Effector CD8-positive, alpha-beta T cell (primary cell): ENCODE data around the gene CSNK1G3.

Experiments
- DNase-seq: peaks from one replicate; lab custom pipeline; 2025; lab: John Stamatoyannopoulos, UW

The CSNK1G3 gene

DNA sequence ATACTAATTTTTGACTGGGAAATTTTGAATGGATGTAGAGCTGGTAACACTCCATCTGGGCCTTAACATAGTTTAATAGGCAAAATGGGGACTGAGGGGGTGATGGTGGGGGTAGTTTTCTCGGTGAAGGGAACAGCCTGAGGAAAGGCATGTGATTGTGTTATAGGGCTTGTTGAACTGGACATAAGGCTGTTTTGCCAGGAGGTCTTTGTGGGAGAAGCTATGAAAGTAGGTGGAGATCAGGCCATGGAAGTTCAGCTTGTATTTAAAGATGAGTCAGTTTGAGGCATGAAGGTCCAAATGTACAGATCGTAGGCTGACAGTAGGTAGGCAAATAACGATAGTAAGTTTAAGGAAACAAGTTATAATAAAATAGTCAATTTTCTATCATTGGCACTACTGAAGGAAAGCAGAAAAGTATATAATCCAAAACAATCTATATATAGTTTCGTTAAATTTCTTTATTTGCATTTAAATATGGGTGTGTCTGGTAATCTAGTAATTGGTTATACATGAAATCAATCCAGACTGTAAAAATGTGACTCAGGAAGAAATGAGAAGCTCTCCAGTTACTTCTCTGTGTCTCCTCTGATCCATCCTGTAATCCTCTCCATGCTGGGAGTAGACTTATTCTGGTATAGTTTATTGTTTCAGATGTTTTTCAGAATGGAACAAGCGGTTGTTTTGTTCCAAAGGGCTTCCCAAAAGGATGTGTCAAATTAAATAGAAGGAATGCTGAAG is 2.8 kb downstream of the CSNK1G3 start:
- DNase-seq: no peak

DNA sequence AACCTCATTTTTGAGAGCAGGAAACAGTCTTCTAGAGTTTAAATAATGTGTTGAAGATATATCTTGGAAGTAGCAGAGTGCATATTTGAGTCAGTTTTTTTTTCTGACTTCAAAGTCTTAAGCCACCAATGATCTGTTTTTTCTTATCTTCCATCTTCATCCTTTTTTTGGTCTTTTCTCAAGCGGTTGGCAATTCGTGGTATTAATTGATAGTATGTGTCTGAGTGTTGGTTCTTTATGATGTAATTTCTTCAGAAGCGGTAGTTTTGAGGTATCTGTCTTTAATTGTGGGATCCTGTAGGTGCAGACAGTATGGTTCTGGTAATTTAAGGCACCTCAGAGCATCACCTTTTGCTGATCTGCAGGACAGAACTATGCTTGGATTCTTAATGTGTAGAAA is 3.9 kb downstream of the CSNK1G3 start:
- no peak for DNase-seq

DNA sequence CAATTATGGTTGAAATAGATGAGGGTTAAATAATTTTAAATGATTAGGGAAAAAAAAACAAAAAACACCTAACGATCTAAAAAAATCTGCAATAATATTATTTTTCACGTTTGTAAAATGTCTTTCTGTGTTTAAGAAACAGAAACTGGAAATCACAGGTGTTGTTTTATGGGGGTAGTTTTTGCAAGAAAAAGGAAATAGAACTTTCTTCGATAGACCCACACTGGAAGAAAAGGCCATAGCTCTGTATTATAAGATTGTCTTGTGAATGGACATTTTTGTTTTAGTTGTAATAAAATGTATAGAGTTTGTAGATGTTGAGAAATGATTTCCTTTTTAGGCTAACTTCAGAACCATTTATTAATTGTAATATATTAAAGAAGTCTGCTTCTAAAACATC is 5.5 kb downstream of the CSNK1G3 start:
- DNase-seq: no peak

DNA sequence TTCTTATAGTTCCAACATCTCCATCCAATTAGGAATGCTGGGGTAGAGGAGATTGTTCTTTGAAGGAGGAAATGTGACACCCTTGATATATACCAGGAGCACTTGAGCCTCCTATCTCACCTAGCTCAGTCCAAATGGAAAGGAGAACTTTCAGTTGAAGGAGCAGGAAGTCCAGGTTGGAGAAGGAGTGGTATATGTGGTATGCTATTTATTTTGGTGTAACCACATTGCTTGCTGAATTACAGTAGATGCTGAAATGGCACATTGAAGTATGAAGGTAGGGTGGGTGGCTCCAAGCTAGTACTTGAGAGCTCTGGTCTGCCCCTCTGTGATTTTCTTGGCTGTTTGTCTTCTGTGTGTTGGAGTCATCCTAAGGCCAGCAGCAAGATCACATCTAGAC is 6.1 kb downstream of the CSNK1G3 start:
- DNase-seq: no peak

DNA sequence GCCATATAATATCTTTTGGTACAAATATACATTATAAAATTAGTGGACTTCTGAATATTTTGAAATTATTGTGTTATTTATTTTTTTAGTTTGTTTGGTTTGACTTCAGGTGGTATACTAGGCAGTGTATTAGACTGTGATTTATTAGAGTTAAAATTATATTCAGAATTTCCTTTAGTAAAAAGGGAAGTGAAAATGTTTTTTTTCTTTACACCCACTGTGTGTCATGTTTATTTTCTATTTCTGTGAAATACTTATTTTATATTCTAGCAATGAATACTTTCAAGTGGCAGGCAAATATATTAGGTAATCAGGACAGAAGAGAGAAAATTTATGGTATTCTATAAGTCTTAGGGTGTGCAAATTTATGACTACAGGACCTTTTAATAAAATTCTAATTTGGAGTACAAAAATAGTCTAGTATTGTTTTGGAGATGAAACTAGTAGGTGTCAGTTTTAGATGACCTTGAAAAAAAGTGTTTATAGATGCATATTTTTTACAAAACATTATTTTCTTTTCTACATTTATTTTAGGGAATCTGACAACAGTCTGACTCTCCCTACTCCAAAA is 8.8 kb downstream of the CSNK1G3 start:
- DNase-seq: no peak

DNA sequence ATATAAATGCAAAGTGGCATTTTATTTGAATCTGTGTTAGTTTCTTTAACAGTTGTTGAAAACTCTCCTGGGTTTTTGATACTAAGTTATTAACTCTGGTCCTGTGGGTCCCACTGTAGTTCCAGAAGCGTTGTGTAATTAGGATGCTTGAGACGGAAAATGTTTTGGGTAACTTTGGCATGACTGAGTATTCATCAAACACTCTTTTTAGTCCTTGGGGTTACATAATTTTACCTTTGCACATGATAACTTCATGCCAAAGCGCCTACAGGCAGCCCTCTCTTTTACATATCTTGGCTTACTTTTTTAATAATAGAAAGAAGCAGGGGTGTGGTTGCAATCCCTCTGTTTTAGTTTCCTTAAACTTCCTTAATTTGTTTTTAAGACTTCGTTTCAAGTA is 12.2 kb downstream of the CSNK1G3 start:
- no peak for DNase-seq

DNA sequence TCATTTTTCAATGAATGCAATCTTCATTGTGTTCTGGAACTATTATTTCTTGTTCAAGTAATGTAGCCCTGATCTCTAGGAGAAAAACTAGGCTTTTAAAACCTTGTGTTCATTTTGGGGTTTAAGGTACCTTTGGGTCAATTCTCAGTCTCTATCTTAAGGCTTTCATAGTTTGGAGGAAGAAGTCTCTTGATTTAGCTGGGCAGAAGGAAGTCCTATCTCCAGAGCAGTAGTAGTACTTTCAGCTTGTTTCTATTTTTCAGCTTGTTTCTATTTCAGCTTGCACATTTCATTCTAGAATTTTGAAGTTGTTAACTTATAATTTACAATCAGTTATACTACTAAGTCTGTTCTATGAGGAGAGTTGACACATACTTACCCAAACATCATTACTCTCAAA is 15.2 kb downstream of the CSNK1G3 start:
- DNase-seq: no peak

DNA sequence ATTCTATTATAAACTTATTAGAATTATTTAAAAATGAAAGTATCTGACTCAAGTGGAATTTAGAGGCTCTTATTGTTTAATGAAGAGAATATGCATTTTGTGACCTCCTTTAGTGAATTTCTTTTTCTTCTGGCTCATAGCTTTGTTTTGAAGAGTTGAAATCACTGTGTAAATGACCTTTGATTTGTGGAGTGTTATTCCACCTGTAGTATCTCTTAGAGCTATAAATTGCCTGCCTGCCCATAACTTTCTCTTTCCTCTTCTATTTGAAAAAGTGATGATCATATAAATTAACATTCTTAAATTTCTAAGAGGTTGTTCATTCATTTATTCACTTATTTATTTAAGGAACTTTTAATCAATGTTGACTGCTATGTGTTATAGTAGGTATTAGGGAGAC is 16.1 kb downstream of the CSNK1G3 start:
- DNase-seq: no peak

DNA sequence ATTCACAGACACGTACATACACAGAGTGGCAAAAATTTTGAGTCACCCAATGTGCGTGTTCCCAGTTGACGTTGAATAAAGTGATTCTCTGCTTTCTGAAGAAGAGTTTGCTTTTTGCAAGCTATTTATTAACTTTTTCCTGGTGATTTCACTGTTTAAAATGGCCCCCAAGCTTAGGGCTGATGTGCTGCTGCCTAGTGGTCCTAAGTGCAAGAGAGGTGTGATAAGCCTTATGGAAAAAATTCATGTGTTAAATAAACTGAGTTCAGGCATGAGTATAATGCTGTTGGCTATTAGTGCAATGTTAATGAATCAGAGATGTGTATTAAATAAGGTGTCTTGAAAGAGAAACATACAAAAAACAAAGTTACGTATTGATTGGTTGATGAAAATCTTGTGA is 16.9 kb downstream of the CSNK1G3 start:
- DNase-seq: no peak

DNA sequence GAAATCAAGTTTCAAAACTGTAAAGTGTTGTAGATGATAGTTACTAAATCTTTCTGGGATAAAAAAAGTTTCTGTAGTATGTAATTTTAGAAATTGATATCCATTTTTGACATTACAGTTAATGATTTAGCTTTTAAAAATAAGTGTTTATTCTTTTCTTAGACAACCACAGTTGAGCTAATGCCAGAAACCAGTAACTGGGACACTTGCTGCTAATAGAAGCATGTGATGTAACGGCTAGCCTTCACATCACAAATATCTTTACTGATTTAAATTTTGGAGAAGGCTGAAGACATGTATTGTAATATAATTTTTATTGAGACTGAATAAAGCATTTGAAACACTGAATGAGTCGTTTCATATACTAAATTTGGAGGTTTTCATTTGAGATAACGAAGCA is 18.8 kb downstream of the CSNK1G3 start:
- DNase-seq: no peak

DNA sequence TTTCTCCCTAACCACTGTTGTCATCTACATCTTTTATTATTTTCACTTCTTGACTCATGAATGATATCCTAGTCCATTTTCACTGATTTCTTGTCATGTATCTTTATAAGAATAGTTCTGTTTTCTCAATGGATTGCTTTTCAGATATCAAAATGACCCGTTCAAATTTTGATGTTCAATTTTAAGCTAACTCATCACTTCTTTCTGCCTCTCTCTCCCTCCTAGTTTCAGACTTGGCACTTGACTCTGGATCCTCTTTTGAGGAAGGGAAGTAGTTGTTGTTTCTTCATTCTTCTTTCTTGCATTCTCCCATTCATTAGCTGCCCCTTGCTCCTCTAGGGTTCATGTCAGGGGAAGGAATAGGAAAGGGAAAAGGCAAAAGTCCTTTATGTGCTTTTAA is 23.7 kb downstream of the CSNK1G3 start:
- DNase-seq: no peak

DNA sequence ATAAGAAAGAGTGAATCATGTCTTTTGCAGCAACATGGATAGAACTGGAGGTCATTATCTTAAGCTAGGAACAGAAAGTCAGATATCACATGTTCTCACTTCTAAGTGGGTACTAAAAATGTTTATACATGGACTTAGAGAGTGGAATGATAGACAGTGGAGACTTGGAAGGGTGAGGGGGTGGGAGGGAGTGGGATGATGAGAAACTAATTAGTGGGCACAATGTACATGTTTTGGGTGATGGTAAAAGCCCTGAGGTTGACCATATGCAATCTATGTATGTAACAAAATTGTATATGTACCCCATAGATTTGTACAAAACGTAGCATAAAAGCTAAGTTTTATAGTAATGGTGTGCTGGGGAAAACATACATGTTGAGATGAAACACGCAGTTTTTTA is 25.3 kb downstream of the CSNK1G3 start:
- DNase-seq: no peak

DNA sequence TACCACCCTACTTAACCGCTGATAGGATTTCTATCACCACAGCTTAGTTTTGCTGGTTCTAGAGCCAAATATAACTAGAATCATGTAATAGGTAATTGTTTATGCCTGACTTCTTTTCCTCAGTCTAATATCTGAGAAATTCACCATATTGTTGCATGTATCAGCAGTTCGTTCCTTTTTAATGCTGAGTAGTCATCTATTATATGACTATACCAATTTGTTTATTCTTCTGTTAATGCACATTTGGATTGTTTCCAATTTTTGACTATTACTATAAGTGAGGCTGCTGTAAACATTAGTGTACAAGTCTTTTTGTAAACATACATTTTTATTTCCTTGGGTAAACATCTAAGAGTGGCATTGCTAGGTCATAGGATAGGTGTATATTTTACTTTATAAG is 25.9 kb downstream of the CSNK1G3 start:
- no peak for DNase-seq

DNA sequence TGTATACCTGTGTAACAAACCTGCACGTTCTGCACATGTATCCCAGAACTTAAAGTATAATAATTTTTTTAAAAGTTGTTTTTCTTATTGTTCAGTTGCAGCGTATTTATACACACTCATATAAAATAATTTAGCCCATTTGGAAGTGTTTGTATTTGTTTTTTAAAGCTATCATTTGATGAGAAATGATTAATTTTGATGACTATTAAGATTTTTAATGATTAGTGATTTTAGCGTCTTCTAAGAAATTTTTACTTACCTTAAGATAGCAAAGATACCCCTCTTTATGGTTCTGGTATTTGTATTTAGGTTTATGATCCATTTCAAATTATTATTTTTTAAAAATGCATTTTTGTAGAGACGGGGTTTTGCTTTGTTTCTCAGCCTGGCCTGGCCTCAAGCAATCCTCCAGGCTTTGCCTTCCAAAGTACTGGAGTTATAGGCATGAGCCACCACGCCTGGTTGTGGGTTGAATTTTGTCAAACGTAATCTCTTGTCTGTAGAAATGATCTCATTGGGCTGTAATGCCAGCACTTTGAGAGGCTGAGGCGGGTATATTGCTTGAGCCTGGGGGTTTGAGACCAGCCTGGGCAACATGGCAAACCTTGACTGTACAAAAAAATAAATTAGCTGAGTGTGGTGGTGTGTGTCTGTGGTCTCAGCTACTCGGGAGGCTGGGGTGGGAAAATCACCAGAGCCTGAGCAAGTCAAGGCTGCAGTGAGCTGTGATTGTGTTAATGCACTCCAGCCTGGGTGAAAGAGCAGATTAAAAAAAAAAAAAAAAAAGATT is 26.9 kb downstream of the CSNK1G3 start:
- no peak for DNase-seq

DNA sequence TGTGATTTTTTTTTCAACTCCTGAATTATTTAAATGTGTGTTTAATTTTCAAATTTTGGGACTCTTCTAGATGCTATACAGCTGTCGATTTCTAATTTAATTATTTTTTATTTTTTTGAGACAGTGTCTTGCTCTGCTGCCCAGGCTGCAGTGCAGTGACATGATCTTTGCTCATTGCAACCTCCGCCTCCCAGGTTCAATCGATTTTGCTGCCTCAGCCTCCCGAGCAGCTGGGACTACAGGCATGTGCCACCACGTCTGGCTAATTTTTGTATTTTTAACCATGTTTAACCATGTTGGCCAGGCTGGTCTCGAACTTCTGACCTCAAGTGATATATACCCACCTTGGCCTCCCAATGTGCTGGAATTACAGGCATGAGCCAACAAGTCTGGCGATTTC is 28.6 kb downstream of the CSNK1G3 start:
- no peak for DNase-seq

DNA sequence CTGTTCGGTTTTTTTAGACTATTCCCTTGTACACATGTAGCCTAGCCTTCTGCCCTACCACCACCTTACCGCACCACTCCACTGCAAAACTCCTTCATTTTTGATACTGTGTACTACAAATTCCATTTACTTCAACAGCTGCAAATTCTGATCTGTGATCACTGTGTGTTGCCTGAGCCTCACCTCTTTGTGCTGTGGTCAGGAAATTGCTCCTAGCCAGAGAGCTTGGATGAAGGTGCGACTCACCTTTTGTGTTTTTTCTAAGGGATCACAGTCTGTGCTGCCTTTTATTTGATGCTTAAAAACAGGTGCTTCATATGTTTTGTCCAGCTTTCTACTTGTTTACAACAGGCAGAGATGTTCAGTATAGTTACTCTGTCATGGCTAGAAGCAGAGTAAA is 31.5 kb downstream of the CSNK1G3 start:
- no peak for DNase-seq

DNA sequence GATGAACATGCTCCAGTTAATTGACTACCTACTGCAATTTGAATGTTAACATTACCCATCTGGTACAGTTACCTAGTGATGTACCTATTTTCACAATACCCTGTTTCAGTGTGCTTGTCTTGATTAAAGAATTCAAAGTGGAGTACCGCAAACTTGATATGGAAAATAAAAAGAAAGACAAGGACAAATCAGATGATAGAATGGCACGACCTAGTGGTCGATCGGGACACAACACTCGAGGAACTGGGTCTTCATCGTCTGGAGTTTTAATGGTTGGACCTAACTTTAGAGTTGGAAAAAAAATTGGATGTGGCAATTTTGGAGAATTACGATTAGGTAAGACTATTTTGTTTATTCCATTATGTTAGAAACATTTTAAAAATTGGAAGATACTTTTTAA is 33.5 kb downstream of the CSNK1G3 start:
- no peak for DNase-seq

DNA sequence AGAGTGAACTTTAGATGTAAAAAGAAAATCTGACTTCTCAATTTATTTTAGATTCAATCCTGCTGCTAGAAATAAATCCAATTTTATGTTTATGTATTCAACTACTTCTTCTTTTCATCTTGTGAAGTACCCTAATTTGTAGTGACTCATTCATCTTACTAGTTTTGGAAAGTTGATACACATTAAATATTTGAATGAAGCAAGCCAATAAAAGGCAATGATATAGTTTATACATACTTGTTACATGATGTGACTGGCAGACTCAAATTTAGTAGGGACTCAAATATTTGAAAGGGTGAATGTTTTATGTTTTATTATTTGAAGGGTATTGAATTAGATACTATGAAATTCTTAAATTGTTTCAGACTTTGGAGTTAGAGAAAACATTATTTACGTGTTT is 34.7 kb downstream of the CSNK1G3 start:
- DNase-seq: no peak

DNA sequence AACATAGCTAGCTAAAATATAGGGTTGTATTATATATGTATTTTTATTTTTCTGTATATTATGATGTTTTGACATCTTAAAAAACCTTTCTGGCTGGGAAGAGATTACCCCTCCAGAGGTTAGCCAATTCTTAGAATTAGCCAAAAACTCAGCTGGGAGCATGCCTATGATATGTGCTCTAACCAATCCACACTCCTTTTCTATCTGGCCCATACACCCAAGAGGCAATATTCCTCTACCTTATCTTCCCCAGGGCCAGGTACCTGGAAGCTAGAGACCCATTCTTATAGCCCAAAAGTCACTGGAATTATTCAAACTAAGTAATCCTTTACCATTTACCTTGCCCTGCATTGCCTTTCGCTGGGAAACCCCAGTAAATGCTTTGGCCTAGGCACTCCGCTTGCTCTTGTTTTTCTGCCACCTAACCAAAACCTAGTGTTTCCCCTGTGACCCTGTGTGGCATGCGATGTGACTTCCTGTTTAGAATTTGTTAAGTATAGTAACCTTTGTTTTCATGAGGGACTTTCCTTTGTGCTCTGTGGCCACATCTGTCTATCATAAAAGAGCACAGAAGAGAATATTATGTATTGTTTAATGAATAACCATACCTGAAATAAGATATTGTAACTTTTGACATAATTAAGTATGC is 37.4 kb downstream of the CSNK1G3 start:
- DNase-seq: peak; percentile 8

DNA sequence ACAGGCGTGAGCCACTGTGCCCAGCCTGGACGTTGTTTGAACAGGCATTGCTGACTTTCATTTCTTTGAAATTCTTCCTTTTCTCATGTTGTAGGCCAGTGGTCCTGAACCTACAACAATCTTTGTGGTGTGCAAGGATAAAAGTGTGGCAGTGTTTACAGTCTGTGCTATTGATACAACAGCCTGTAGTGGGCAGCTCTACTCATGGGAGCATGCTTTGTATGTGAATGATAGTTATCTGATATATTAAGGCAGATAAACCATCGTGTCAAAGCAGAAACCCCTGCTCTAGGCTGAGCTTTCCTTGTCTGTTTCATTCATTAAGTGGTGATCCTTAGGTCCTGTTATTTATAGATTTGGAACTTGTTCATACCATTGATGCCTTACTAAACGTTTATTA is 42.6 kb downstream of the CSNK1G3 start:
- DNase-seq: no peak

DNA sequence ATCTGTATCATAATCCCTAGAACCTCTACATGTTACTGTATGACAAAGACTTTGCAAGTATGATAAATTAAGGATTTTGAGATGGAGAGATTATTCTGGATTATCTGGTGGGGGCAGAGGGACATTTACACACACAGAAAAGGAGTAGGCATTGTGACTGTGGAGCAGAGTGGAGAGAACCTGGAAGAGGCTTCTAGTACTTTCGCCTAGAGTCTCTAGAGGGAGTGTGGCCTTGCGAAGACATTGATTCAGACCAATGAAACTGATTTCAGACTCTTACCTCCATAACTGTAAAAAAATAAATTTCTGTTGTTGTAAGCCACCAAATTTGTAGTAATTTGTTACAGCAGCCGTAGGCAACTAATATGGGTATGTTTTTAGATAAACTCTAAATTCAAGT is 45.9 kb downstream of the CSNK1G3 start:
- DNase-seq: no peak

DNA sequence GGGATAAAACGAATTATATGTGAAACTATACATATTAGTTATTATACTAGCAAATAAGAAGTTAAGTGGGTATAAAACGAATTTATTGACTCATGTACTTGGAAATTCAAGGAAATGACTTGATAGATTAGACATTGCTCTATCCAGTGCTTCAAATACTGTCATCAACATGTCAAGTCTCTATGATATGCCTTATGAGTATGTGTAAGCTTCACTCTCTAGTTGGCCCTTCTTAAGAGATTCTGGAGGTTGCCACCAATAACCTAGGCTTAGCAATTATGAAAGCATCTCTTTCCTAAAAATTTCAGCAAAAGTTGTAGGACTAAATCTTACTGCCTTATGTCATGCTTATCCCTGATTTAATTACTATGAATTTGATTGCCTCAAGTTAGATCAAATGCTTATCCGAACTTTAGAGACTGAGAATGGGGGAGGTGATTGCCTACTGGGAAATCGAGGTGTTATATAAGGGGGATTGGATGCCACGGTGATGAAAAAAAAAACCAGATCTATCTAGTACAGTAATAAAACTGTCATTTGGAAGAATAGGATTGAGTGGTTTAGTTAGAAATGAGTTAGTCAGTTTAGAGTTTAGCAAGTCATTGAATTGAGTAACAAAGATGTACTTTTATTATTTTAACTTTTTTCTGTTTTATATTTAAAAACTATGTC is 46.9 kb downstream of the CSNK1G3 start:
- DNase-seq: no peak
